ENCODE results near the gene CUL9. TPM values are rescaled to one million over a fixed set of nuclear protein-coding genes. Genes with fewer than 3 reads are reported as not detected.

The CUL9 gene
- total RNA-seq, 1 donor from 2014 or later, result 42.1 TPM

GRCh38 chr6:43222418-43223059, 40.5 kb downstream of the CUL9 start:
- DNase-seq (ENCODE audit: extremely low read depth, low read depth, low spot score), result no peak

- no peak for DNase-seq (ENCODE audit: extremely low read depth, low read depth, low spot score)
Observed at GRCh38 chr6:43223175-43223574, 41.2 kb downstream of the CUL9 start.

- no peak for DNase-seq (ENCODE audit: extremely low read depth, low read depth, low spot score)
Observed at GRCh38 chr6:43226192-43226851, 44.3 kb downstream of the CUL9 start.

GRCh38 chr6:43228951-43229802, 47.2 kb downstream of the CUL9 start, which contains the start of gene DNPH1:
TSS of gene DNPH1 (minus strand) at chr6:43229481. CDS start at chr6:43229456, 25 bp downstream.
- no peak for DNase-seq (ENCODE audit: extremely low read depth, low read depth, low spot score)

- no peak for DNase-seq (ENCODE audit: extremely low read depth, low read depth, low spot score)
Observed at GRCh38 chr6:43229803-43230620, 48.0 kb downstream of the CUL9 start.

- no peak for DNase-seq (ENCODE audit: extremely low read depth, low read depth, low spot score)
Observed at GRCh38 chr6:43231053-43231452, 49.1 kb downstream of the CUL9 start.

GRCh38 chr6:43231735-43232450, 49.9 kb downstream of the CUL9 start:
- DNase-seq (ENCODE audit: extremely low read depth, low read depth, low spot score), result no peak

GRCh38 chr6:43235841-43236240, 53.8 kb downstream of the CUL9 start:
- no peak for DNase-seq (ENCODE audit: extremely low read depth, low read depth, low spot score)

GRCh38 chr6:43239054-43239453, 57.1 kb downstream of the CUL9 start:
- DNase-seq (ENCODE audit: extremely low read depth, low read depth, low spot score), result no peak

GRCh38 chr6:43240950-43241349, 59.0 kb downstream of the CUL9 start:
- DNase-seq (ENCODE audit: extremely low read depth, low read depth, low spot score), result no peak

GRCh38 chr6:43241446-43241845, 59.5 kb downstream of the CUL9 start:
- DNase-seq (ENCODE audit: extremely low read depth, low read depth, low spot score), result no peak

GRCh38 chr6:43242908-43243663, 61.1 kb downstream of the CUL9 start, which contains the start of gene TTBK1:
TSS of gene TTBK1 (plus strand) at chr6:43243481. CDS start at chr6:43246661, 3,180 bp downstream.
- no peak for DNase-seq (ENCODE audit: extremely low read depth, low read depth, low spot score)

GRCh38 chr6:43243664-43244321, 61.8 kb downstream of the CUL9 start:
- DNase-seq (ENCODE audit: extremely low read depth, low read depth, low spot score), result no peak

- DNase-seq (ENCODE audit: extremely low read depth, low read depth, low spot score), result no peak
Observed at GRCh38 chr6:43246301-43247113, 64.5 kb downstream of the CUL9 start.

- DNase-seq (ENCODE audit: extremely low read depth, low read depth, low spot score), result no peak
Observed at GRCh38 chr6:43247114-43247999, 65.4 kb downstream of the CUL9 start.

- DNase-seq (ENCODE audit: extremely low read depth, low read depth, low spot score), result no peak
Observed at GRCh38 chr6:43248101-43248500, 66.1 kb downstream of the CUL9 start.

- DNase-seq (ENCODE audit: extremely low read depth, low read depth, low spot score), result no peak
Observed at GRCh38 chr6:43248791-43249190, 66.8 kb downstream of the CUL9 start.
